LNCaP clone FGC (cell line): ENCODE results near the gene DCAF16.

Source experiments
- DNase-seq: peaks from one replicate; pipeline ENCODE4 v3.0.0-alpha.2; 2011; ENCODE audit warnings: low read depth
- H3K4me3 ChIP-seq: 2 replicates; pipeline ENCODE4 v1.5.1; 2011; ENCODE audit warnings: mild to moderate bottlenecking, low read depth, low read length, control low read depth
- CTCF ChIP-seq: IDR thresholded peaks from 2 replicates; pipeline ENCODE4 v1.5.1; 2012; ENCODE audit warnings: mild to moderate bottlenecking; ENCODE audit not compliant: control insufficient read depth, insufficient read depth; ENCODE audit errors: extremely low read depth

DCAF16 gene

GRCh38 chr4:17770845-17771244 lies 39.7 kb downstream of the DCAF16 start:
- no peak overlapping the region for H3K4me3 ChIP-seq
- no peak for TF ChIP-seq CTCF
- DNase-seq: no peak

GRCh38 chr4:17769406-17770174 lies 41.0 kb downstream of the DCAF16 start:
- no peak for TF ChIP-seq CTCF
- no peak overlapping the region for H3K4me3 ChIP-seq
- DNase-seq: no peak

- no peak for TF ChIP-seq CTCF
- DNase-seq: no peak
- no peak overlapping the region for H3K4me3 ChIP-seq
Observed at GRCh38 chr4:17766826-17767458, 43.6 kb downstream of the DCAF16 start.

- no peak overlapping the region for H3K4me3 ChIP-seq
- no peak for DNase-seq
- TF ChIP-seq CTCF: no peak
Observed at GRCh38 chr4:17765514-17766286, 44.9 kb downstream of the DCAF16 start.

- no peak for DNase-seq
- no peak overlapping the region for H3K4me3 ChIP-seq
- TF ChIP-seq CTCF: no peak
Observed at GRCh38 chr4:17763931-17764330, 46.6 kb downstream of the DCAF16 start.

- DNase-seq: no peak
- no peak overlapping the region for H3K4me3 ChIP-seq
- no peak for TF ChIP-seq CTCF
Observed at GRCh38 chr4:17763416-17763815, 47.1 kb downstream of the DCAF16 start.
